ENCODE results near the gene BATF3.
"Not testable (repeated sequence)": the region's sequence is repeated elsewhere in the genome, so short reads cannot be mapped to it uniquely, and the experiment has no call there.

Gene BATF3

GRCh38 chr1:212655668-212656440 lies 43.8 kb downstream of the BATF3 start:
- no peak for DNase-seq

- DNase-seq: no peak
These were observed 47.0 kb downstream of the BATF3 start for GRCh38 chr1:212652609-212653008.

GRCh38 chr1:212651977-212652376 lies 47.7 kb downstream of the BATF3 start:
- DNase-seq: no peak

- no peak for DNase-seq
These were observed 48.1 kb downstream of the BATF3 start for GRCh38 chr1:212651521-212651920.

GRCh38 chr1:212650228-212650627 lies 49.4 kb downstream of the BATF3 start:
- no peak for DNase-seq

GRCh38 chr1:212649020-212649419 lies 50.6 kb downstream of the BATF3 start:
- no peak for DNase-seq

GRCh38 chr1:212648431-212648830 lies 51.2 kb downstream of the BATF3 start:
- DNase-seq: no peak

GRCh38 chr1:212647004-212647403 lies 52.6 kb downstream of the BATF3 start:
- no peak for DNase-seq

- no peak for DNase-seq
These were observed 53.1 kb downstream of the BATF3 start for GRCh38 chr1:212646588-212646987.

GRCh38 chr1:212645546-212646543 lies 53.8 kb downstream of the BATF3 start:
- no peak for DNase-seq

- no peak for DNase-seq
These were observed 54.6 kb downstream of the BATF3 start for GRCh38 chr1:212644866-212645545.

GRCh38 chr1:212643877-212644276 lies 55.8 kb downstream of the BATF3 start:
- no peak for DNase-seq

GRCh38 chr1:212641956-212642355 lies 57.7 kb downstream of the BATF3 start:
- DNase-seq: no peak

- no peak for DNase-seq
These were observed 59.3 kb downstream of the BATF3 start for GRCh38 chr1:212640223-212640878.

- not testable (repeated sequence) for DNase-seq
These were observed 60.1 kb downstream of the BATF3 start for GRCh38 chr1:212639524-212639923.

- peak; percentile 2 for DNase-seq
These were observed 61.0 kb downstream of the BATF3 start for GRCh38 chr1:212638492-212639151.

GRCh38 chr1:212637902-212638301 lies 61.7 kb downstream of the BATF3 start:
- DNase-seq: no peak
